Activated naive CD4-positive, alpha-beta T cell treated with anti-CD3 and anti-CD28 coated beads, Interleukin-2, amount 50 U/mL, for 16 hours (primary cell): ENCODE data around the gene ARHGEF26.

ENCODE experiments used
- DNase-seq: peaks from one replicate; pipeline ENCODE4 v3.0.0-alpha.2; 2020

The ARHGEF26 gene

GRCh38 chr3:154210986-154211385, 89.8 kb downstream of the ARHGEF26 start:
- DNase-seq: no peak

DNA sequence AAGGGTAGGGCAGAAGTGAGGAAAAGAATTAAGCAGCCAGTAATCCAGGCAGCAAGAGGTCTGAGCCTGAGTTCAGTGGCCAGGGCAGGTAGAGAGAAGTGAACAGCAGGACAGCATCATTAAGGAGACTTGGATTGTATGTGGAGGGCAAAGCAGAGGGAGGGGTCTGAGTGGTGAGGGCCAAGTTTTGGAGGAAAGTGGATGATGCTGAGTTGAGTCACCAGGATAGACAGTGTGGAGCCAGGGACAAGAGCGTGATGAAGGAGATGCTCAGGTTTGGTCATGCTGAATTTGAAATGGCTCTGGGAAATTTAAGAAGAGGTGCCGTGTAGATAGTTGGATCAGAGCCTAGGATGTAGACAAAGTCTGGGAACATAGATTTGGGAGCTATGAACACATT, 93.1 kb downstream of the ARHGEF26 start:
- DNase-seq: no peak

GRCh38 chr3:154217671-154218070, 96.5 kb downstream of the ARHGEF26 start:
- no peak for DNase-seq

DNA sequence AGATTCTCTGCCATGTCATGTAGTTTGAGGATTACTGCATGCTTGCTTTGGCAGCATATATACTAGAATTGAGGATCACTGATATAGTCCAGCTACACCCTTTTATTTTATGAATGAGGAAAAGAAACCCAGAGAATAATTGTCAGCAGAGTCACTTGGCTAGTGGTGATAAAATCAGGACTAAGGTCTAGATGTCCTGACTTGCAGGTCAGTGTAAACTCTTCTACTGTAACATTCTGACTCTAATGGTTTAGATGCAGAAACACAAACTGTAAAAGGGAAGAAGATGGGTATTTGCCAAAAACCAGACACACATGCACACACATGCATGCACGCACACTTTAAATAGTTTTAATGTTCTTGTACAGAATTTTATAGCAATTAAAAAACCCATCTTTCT, 97.5 kb downstream of the ARHGEF26 start:
- no peak for DNase-seq

DNA sequence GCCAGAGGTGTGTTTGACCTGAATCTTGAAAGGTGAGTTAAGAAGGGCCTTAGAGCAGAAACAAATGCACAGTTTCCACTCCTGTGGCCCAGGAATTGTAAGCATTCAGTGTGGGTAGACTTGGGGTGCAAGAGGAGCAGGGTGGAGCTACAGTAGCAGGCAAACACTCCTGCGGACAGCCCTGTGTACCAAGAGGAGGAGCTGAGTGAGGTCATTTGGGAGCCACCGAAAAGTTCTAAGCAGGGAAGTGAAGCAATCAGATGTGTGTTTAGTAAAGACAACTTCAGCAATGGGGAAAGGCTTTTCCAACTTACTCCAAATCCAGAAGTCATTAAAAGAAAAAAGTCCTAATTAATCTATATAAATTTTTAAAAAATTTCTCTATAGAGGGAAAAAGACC, 99.3 kb downstream of the ARHGEF26 start:
- DNase-seq: no peak

GRCh38 chr3:154223519-154223918, 102.3 kb downstream of the ARHGEF26 start:
- DNase-seq: no peak

GRCh38 chr3:154224366-154224765, 103.2 kb downstream of the ARHGEF26 start:
- no peak for DNase-seq

DNA sequence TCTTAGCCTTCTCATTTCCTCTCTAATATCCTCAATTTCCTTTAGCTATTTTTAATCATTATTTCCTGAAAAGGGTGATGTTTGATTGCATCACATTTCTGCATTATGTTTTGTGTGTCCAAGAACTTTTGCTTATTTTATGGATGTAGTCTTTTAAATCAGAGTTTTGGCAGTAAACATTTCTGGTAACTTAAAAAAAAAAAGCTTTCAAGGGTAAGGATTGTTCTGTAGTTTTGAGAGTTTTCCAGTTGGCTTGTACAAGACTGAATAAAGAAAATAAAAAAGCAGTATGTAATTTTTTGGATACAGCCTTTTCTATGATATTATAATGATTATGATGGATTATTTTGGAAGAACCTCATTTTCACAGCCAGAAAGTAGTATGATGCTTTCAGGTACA, 103.7 kb downstream of the ARHGEF26 start:
- no peak for DNase-seq

DNA sequence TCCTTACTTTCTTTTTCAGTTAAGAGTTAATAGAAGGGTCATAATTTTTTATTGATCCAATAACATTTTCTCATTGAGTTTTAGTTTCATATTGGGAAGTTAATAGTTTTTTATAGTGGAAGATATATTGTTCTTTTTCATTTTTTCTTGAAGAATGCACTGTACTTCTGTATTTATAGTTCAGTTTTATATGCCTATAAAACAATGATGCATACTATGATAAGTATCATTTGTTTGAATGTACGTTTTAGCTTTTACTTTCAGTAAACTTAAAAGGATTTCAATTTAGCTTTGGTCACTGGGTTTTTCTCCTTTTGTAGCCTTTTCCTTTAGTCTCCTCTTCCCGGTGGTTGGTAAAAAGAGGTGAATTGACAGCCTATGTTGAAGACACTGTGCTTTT, 104.3 kb downstream of the ARHGEF26 start:
- DNase-seq: no peak

- DNase-seq: no peak
These were observed 106.3 kb downstream of the ARHGEF26 start for GRCh38 chr3:154227531-154227930.

DNA sequence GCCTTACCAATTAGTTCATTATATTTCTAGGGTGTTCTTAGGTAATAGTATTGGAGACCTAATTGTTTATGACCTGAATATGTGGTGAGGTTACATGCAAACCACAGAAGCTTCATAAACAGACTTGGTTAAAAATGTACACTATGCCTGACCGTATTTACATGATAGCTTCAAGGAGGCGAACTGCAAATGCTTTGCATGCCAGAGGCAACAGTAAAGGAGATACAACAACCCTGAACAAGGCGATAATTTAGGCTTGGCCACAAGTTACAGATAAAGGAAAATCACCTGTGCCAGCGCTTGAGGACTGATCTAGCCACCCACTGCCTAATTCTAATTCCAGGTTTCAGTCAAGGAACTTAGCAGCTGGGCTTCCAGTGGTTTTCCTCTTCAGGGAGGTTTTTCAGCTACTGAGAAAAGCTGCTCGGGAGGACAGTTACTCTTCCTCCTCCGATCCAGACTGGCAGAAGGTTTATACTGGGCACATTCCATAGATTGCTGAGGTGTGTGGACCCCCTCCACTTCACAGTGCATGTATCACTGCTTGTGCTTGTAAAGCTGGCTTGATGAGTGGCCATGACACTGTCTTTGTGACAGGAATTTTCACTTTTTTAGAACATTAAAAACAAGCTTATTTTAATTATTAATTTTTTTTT, 107.5 kb downstream of the ARHGEF26 start:
- no peak for DNase-seq

- no peak for DNase-seq
These were observed 108.0 kb downstream of the ARHGEF26 start for GRCh38 chr3:154229217-154229590.

DNA sequence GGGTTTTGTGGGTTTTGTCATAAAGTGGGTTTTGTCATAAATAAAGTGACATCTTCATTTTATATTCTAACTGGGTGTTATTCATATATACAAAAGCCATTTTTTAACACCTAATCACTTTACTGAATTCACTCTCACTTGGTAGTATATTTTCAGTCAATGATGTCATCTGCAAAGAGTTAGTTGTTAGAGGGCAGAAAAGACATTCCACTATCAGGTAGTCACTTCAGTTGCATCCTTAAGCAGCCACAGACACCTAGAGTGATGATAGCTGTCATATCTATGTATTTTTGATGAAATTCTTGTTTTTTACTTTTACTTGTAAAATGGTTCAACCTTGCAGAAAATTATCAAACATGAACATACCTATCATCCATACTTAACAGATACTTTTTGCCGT, 114.1 kb downstream of the ARHGEF26 start:
- no peak for DNase-seq

DNA sequence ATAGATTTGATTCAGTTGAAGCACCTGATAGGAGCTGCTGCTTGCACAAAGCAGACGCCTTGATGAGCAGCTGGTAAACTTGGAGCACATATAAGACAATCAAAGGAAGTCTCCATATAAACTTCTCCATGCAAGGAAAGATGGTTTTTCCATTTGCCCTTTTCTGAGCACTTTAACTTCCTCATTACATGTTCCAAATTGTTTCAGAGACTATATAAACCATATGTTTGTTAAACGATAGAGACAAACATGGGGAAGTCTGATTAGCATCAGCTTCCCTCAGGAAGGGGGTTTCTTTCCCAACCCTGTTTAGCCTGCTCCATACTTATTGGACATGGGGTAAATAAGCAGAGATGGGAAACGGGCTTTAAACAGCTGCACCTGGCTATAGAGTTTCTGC, 115.1 kb downstream of the ARHGEF26 start:
- no peak for DNase-seq

DNA sequence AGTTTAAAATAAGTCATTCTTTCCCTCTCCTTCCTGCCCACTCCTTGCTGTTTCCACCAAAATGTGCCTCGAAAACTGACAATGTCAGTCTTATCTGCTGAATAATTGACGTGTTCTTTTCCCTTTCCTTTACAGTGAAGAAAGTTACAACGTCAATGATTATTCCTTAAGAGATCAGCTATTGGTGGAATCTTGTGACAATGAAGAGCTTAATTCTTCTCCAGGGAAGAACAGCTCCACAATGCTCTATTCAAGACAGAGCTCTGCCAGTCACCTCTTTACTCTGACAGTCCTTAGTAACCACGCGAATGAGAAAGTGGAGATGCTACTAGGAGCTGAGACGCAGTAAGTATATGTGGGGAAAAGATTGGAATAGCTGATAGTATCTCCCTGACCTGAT, 119.0 kb downstream of the ARHGEF26 start:
- DNase-seq: no peak

GRCh38 chr3:154241496-154241895, 120.3 kb downstream of the ARHGEF26 start:
- DNase-seq: no peak

DNA sequence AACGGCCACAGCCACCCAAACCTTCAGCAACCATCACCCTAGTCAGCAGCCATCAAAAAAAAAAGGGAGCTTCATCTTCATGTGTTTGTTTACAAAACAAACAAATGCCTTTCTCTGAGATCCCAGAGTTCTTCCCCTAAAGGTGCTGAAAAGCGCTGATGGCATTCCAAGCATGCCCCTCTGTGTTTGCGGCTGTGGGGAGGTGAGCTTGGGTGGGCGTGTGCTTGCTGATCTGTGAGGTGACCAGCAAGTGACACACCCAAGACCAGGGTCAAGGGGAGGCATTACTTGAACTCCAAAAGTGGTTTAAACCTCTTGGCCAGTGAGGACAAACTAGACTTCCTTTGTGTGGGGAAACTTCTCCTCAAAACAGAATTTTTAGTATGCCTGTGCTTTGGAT, 121.6 kb downstream of the ARHGEF26 start:
- DNase-seq: no peak

DNA sequence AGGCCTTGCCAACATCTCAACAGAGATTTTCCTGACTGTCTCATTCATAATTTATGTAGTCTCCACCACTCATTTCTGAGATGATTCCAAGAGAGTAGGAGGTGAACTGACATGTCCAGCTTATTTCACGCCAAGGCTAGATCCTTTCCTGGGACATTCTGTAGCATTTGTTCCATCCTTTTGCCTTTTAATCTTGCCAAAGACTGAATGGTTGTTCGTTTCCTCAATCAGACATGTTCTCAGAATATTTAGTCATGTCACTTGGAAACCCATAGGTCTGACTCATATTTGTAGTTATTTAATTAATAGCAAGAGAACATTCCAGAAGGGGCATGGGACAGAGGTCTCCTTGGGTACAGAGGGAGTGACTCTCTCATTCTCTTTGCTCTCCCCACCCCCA, 122.2 kb downstream of the ARHGEF26 start:
- DNase-seq: no peak

GRCh38 chr3:154244644-154245043, 123.5 kb downstream of the ARHGEF26 start:
- DNase-seq: no peak

DNA sequence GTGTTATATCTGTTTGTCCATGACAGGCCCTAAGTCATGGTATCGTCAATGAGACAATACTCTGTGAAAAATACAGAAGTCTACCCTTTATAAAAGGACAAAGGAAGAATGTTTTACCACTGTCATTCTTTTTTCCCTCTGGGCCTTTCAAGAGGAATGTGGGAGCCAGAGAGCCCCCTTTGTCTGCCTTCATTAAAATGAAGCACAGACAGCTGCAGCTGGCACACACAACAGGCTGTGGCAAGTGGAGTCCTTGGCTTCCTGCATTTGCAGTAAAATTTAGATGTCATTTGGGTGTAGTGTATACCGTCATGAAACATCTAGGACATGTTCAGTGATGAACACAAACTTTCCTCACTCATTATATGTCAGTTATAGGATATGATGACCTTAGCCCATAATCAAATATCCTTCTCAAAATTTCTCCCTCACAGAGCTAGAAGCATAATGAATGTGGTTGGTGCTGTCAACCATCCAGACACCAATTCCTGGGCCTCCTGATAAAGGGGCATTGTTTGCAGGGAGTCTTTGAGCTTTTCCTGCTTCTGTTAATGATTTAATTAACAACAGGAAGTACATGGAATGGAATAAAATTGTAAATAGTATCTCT, 126.7 kb downstream of the ARHGEF26 start:
- no peak for DNase-seq

DNA sequence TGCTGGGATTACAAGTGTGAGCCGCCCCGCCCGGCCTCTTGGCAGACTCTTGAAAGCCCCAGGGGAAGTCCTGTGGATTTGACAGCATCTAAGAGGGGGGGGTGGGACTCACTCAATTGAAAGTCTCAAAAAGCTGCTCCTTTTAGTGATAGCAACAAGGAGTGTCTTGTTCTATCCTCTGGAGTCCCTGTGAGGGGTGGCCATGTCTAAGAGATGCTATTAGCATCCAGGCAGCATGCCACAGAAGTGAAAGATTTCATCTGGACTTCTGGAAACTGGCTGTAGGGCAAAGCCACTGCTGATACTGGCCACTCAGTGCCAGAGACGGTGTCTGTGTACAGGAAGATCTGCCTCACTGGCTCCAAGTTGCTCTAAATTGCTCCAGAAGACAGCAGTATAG, 129.1 kb downstream of the ARHGEF26 start:
- DNase-seq: no peak

DNA sequence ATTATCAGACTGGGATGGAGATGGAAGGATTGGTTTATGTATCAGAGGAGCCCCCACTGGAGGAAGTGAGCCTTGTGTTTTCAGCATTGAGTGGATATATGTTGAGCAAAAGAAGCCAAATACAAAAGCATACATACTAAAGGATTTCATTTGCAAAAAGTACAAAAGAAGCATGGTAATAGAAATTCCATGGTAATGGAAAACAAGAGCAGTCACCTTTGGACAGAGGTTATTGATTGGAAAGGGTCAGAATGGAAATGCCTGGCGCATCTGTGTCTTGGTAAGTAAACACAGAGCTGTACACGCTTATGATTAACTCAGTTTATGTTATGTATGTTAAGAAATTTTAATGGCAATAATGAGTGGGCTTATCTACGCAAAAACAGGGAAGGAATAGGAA, 130.4 kb downstream of the ARHGEF26 start:
- DNase-seq: no peak

DNA sequence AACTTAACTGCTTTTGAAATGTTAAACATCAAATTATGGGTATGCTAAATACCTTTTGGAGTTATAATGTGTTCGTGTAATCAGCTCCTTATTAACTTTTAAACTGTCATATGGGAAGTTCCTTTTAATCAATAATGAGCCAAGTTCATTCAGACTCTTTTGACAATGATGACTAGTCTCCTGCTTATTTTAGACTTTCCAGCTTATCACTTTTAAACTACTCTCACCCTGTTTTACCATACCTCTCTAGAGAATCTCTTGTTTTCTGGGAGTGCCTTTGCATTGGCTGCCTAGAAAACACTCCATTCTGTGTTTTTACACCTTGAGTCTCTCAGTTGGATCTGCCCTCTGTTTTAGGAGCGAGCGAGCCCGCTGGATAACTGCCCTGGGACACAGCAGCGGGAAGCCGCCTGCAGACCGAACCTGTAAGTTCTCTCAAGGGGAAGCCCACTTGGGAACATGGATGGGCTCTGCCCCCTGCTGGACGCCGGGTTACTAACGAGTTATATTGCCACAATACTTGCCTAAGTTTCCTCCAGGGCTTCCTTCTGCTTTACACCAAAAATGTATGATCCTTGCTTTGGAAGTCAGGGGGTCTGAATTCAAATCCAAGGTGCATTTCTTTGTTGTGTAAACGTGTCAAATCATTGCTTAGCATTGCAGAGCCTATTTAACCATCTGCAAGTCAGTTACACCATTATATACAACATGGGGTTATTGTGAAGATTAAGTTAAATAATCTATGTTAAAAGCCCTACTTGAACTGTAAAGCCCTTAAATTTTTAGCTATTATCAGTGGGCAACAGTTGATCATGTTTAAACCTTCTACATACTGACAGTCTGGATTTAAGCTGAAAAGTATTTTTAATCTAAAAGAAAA, 131.8 kb downstream of the ARHGEF26 start:
- peak; percentile 69 for DNase-seq

GRCh38 chr3:154254527-154254926, 133.3 kb downstream of the ARHGEF26 start:
- no peak for DNase-seq
